Mesenchymal stem cell (in vitro differentiated cells and primary cell): ENCODE data around the gene AFF1.
"Not testable (repeated sequence)": the region's sequence is repeated elsewhere in the genome, so short reads cannot be mapped to it uniquely, and the experiment has no call there.

Experiments
- DNase-seq: peaks from one replicate; pipeline ENCODE4 v3.0.0-alpha.2; 2013
- H2AFZ ChIP-seq: one replicate; pipeline ENCODE4 v1.6.1; 2013; ENCODE audit warnings: low read depth, mild to moderate bottlenecking, control low read depth, inconsistent platforms, low read length, moderate library complexity
- H2AK5ac ChIP-seq: 2 replicates; pipeline ENCODE4 v1.6.1; 2013; ENCODE audit warnings: low read length, moderate library complexity, mild to moderate bottlenecking, inconsistent platforms; ENCODE audit not compliant: severe bottlenecking
- H2BK120ac ChIP-seq: one replicate; pipeline ENCODE4 v1.6.1; 2013; ENCODE audit warnings: low read depth, mild to moderate bottlenecking, inconsistent platforms, low read length, moderate library complexity
- H2BK12ac ChIP-seq, 2 experiments: one replicate each; pipeline ENCODE4 v1.6.1; 2013; ENCODE audit warnings: inconsistent platforms in 2 of 2, low read length in 2 of 2, mild to moderate bottlenecking in 2 of 2, moderate library complexity in 2 of 2, control low read depth in 1 of 2
- H2BK15ac ChIP-seq: one replicate; pipeline ENCODE4 v1.6.1; 2013; ENCODE audit warnings: mild to moderate bottlenecking, low read depth, inconsistent platforms; ENCODE audit not compliant: poor library complexity, severe bottlenecking
- H2BK5ac ChIP-seq: 2 replicates; pipeline ENCODE4 v1.6.1; 2013; ENCODE audit warnings: low read depth, mild to moderate bottlenecking, low read length, control low read depth, inconsistent platforms; ENCODE audit not compliant: poor library complexity, severe bottlenecking
- H3K14ac ChIP-seq, 2 experiments: one replicate each; pipeline ENCODE4 v1.6.1; 2013; ENCODE audit warnings: inconsistent platforms in 2 of 2, low read length in 2 of 2, control low read depth in 1 of 2, mild to moderate bottlenecking in 1 of 2, moderate library complexity in 1 of 2
- H3K18ac ChIP-seq, 2 experiments: one replicate each; pipeline ENCODE4 v1.6.1; 2013; ENCODE audit warnings: inconsistent platforms in 2 of 2, low read length in 2 of 2, control low read depth in 1 of 2, low read depth in 1 of 2, mild to moderate bottlenecking in 1 of 2
- H3K23ac ChIP-seq, 2 experiments: one replicate each; pipeline ENCODE4 v1.6.1; 2013; ENCODE audit warnings: inconsistent platforms in 2 of 2, low read length in 2 of 2, mild to moderate bottlenecking in 2 of 2, moderate library complexity in 2 of 2, control low read depth in 1 of 2
- H3K27ac ChIP-seq: 2 replicates; pipeline ENCODE4 v1.5.1; 2013; ENCODE audit warnings: mild to moderate bottlenecking, moderate library complexity, low read length, control low read depth, inconsistent platforms; ENCODE audit not compliant: poor library complexity, severe bottlenecking
- H3K27me3 ChIP-seq, 2 experiments: 2 replicates each; pipeline versions ENCODE4 v1.6.1 to v1.7.0; 2013; ENCODE audit warnings: low read length in 2 of 2, mild to moderate bottlenecking in 2 of 2, moderate library complexity in 2 of 2, control low read depth in 1 of 2, inconsistent platforms in 1 of 2; ENCODE audit not compliant: control insufficient read depth in 1 of 2, insufficient read depth in 1 of 2
- H3K36me3 ChIP-seq, 2 experiments: 2 replicates each; pipeline versions ENCODE4 v1.6.1 to v1.7.0; 2013; ENCODE audit warnings: low read length in 2 of 2, control low read depth in 1 of 2, inconsistent platforms in 1 of 2, low read depth in 1 of 2, mild to moderate bottlenecking in 1 of 2; ENCODE audit not compliant: insufficient read depth in 2 of 2, control insufficient read depth in 1 of 2
- H3K4ac ChIP-seq, 2 experiments: one replicate each; pipeline ENCODE4 v1.6.1; 2013; ENCODE audit warnings: inconsistent platforms in 2 of 2, low read length in 2 of 2, mild to moderate bottlenecking in 2 of 2, moderate library complexity in 2 of 2, control low read depth in 1 of 2, low read depth in 1 of 2
- H3K4me1 ChIP-seq: 2 replicates; pipeline ENCODE4 v1.6.1; 2013; ENCODE audit warnings: low read depth, low read length, control low read depth; ENCODE audit not compliant: control insufficient read depth, insufficient read depth
- H3K4me2 ChIP-seq: 2 replicates; pipeline ENCODE4 v1.6.1; 2013; ENCODE audit warnings: low read length, mild to moderate bottlenecking, inconsistent platforms; ENCODE audit not compliant: poor library complexity, severe bottlenecking
- H3K4me3 ChIP-seq, 2 experiments: 2 replicates each; pipeline versions ENCODE4 v1.5.1 to v1.7.0; 2013; ENCODE audit warnings: low read length in 2 of 2, mild to moderate bottlenecking in 2 of 2, control low read depth in 1 of 2, low read depth in 1 of 2; ENCODE audit not compliant: insufficient read depth in 1 of 2
- H3K79me1 ChIP-seq: replicated peaks from 2 replicates; pipeline ENCODE4 v1.6.1; 2013; ENCODE audit warnings: mild to moderate bottlenecking, control low read depth, low read length, inconsistent platforms; ENCODE audit not compliant: poor library complexity, severe bottlenecking
- H3K9ac ChIP-seq: 2 replicates; pipeline ENCODE4 v1.7.0; 2013; ENCODE audit warnings: mild to moderate bottlenecking, low read length, moderate library complexity
- H3K9me3 ChIP-seq: 2 replicates; pipeline ENCODE4 v1.7.0; 2013; ENCODE audit warnings: mild to moderate bottlenecking, low read length; ENCODE audit not compliant: control insufficient read depth
- H4K8ac ChIP-seq: one replicate; pipeline ENCODE4 v1.6.1; 2013; ENCODE audit warnings: inconsistent platforms, mild to moderate bottlenecking, low read length, moderate library complexity
- H4K91ac ChIP-seq: one replicate; pipeline ENCODE4 v1.6.1; 2013; ENCODE audit warnings: mild to moderate bottlenecking, low read length, inconsistent platforms
- WGBS: methylation state at CpG from one replicate; pipeline ENCODE4 v1.1.7; 2013; ENCODE audit warnings: mixed read lengths; 5-methylcytosine and 5-hydroxymethylcytosine counted together

The AFF1 gene

GRCh38 chr4:86978709-86979108 is 43.9 kb downstream of the AFF1 start:
- DNase-seq, result no peak
- Histone ChIP-seq H3K9ac (no peak overlapping the region), H3K4me3 (no peak overlapping the region), H3K9me3 (no peaks in the 10 kb centered on the region), H2BK12ac (no peak overlapping the region), H3K4ac (no peak overlapping the region), H3K18ac (no peak overlapping the region), H3K27ac (no peak overlapping the region), H3K27me3 (no peaks in the 10 kb centered on the region), H3K4me1 (peaks cover 5% of the 10 kb centered on the region), H2BK15ac (no peak overlapping the region), H3K14ac (no peak overlapping the region), H4K8ac (no peak overlapping the region), H3K4me2 (no peak overlapping the region), H3K23ac (no peak overlapping the region), H3K79me1 (peaks cover 13% of the 10 kb centered on the region), H2AFZ (no peak overlapping the region), H2AK5ac (no peak overlapping the region), H4K91ac (no peak overlapping the region), H3K36me3 (no peaks in the 10 kb centered on the region), H2BK120ac (no peak overlapping the region), H2BK5ac (no peak overlapping the region)
- 79% methylated on average over 1 of the region's 2 CpGs for WGBS

DNA sequence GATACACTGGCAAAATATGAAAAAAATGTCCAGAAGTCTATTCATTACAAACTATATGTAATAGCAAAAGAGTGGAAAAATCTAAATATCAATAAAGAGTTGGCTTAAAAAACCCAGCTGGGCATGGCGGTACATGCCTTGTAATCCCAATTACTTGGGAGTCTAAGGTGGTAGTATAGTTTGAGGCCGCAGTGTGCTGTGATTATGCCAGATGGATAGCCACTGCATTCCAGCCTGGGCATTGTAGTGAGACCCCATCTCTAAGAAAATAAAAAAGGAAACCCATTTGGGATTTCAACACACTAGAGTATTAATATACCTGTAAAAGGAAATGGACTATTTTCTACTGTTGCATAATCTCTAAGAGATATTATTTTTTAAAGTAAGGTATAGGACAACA is 45.4 kb downstream of the AFF1 start:
- Histone ChIP-seq H4K91ac (no peak overlapping the region), H3K14ac (no peak overlapping the region), H3K9me3 (no peaks in the 10 kb centered on the region), H2AK5ac (no peak overlapping the region), H2BK5ac (no peak overlapping the region), H2BK15ac (no peak overlapping the region), H3K23ac (no peak overlapping the region), H2AFZ (no peak overlapping the region), H3K79me1 (peaks cover 15% of the 10 kb centered on the region), H3K4me2 (no peak overlapping the region), H3K18ac (no peak overlapping the region), H3K9ac (no peak overlapping the region), H3K4me1 (peaks cover 2% of the 10 kb centered on the region), H2BK120ac (no peak overlapping the region), H3K36me3 (no peaks in the 10 kb centered on the region), H3K4me3 (no peak overlapping the region), H3K27me3 (no peaks in the 10 kb centered on the region), H3K4ac (no peak overlapping the region), H3K27ac (no peak overlapping the region), H2BK12ac (no peak overlapping the region), H4K8ac (no peak overlapping the region)
- DNase-seq, result no peak
- 100% methylated on average over 1 of the region's 2 CpGs for WGBS

DNA sequence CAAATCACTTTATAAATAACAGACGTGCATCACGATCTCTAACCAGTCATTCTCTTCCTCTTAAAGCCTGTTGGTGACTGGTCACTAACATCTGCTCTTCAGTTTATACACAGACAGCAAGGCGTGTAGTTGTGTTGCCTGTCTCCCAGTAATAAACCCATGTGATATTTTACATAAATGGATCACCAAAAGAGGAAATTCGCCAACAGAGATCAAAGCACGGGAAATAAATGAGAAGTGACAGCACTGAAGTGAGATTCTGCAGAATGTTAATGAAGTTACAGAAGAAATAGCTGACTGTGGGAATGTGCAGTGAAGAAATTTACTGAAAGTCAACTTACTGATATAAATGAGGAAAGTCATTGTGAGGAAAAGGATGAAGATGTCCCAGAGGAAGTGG is 47.0 kb downstream of the AFF1 start:
- no peak for DNase-seq
- H3K27ac ChIP-seq, result no peak overlapping the region
- H3K4me3 ChIP-seq, result no peak overlapping the region
- no peak overlapping the region for H3K4ac ChIP-seq
- no peak overlapping the region for H3K4me2 ChIP-seq
- no peaks in the 10 kb centered on the region for H3K9me3 ChIP-seq
- H3K79me1 ChIP-seq, result peaks cover 16% of the 10 kb centered on the region
- no peak overlapping the region for H2AFZ ChIP-seq
- no peak overlapping the region for H4K91ac ChIP-seq
- no peak overlapping the region for H2BK120ac ChIP-seq
- H3K9ac ChIP-seq, result no peak overlapping the region
- 95% methylated on average over 5 of the region's 5 CpGs for WGBS
- H3K14ac ChIP-seq, result no peak overlapping the region
- no peak overlapping the region for H2BK5ac ChIP-seq
- H3K18ac ChIP-seq, result no peak overlapping the region
- H3K4me1 ChIP-seq, result peaks cover 2% of the 10 kb centered on the region
- no peak overlapping the region for H3K23ac ChIP-seq
- no peak overlapping the region for H4K8ac ChIP-seq
- H2BK12ac ChIP-seq, result no peak overlapping the region
- no peak overlapping the region for H2BK15ac ChIP-seq
- H3K36me3 ChIP-seq, result no peaks in the 10 kb centered on the region
- H3K27me3 ChIP-seq, result no peaks in the 10 kb centered on the region
- H2AK5ac ChIP-seq, result no peak overlapping the region

GRCh38 chr4:86985852-86986251 is 51.0 kb downstream of the AFF1 start:
- WGBS, result 98% methylated on average over 5 of the region's 5 CpGs
- H2BK15ac ChIP-seq, H2BK5ac ChIP-seq, H2AK5ac ChIP-seq, H3K27me3 ChIP-seq, H4K91ac ChIP-seq, H3K23ac ChIP-seq, H3K36me3 ChIP-seq, H3K18ac ChIP-seq, H3K27ac ChIP-seq, H2AFZ ChIP-seq, H3K4me2 ChIP-seq, H3K9me3 ChIP-seq, DNase-seq, H3K4me1 ChIP-seq, H3K4me3 ChIP-seq, H3K9ac ChIP-seq, H3K14ac ChIP-seq, H3K4ac ChIP-seq, H2BK12ac ChIP-seq, H4K8ac ChIP-seq, H2BK120ac ChIP-seq: not testable (repeated sequence)
- H3K79me1 ChIP-seq, result peaks cover 15% of the 10 kb centered on the region
